Effector memory CD4-positive, alpha-beta T cell (primary cell): ENCODE results near the gene UBAC2.
A peak's percentile ranks its signal among the peaks of the same experiment; 100 is the strongest.

Source experiments
- DNase-seq, 3 donors: peaks; one replicate each; pipeline ENCODE4 v3.0.0-alpha.2; 2020
- H3K27ac ChIP-seq: 2 replicates; pipeline ENCODE4 v1.7.0; 2013; ENCODE audit warnings: mild to moderate bottlenecking, low read length, moderate library complexity; ENCODE audit not compliant: insufficient read depth, poor library complexity, severe bottlenecking
- H3K27me3 ChIP-seq: replicated peaks from 2 replicates; pipeline ENCODE4 v1.7.0; 2013; ENCODE audit warnings: mild to moderate bottlenecking, low read length; ENCODE audit not compliant: insufficient read depth, control insufficient read depth, poor library complexity, severe bottlenecking
- H3K36me3 ChIP-seq: 2 replicates; pipeline ENCODE4 v1.7.0; 2013; ENCODE audit warnings: mild to moderate bottlenecking, low read length, moderate library complexity; ENCODE audit not compliant: control insufficient read depth, insufficient read depth
- H3K4me1 ChIP-seq: 2 replicates; pipeline ENCODE4 v1.7.0; 2013; ENCODE audit warnings: low read length, mild to moderate bottlenecking; ENCODE audit not compliant: control insufficient read depth, insufficient read depth, poor library complexity, severe bottlenecking
- H3K4me3 ChIP-seq: 2 replicates; pipeline ENCODE4 v1.7.0; 2013; ENCODE audit warnings: low read length, low read depth, mild to moderate bottlenecking; ENCODE audit not compliant: insufficient read depth, poor library complexity, severe bottlenecking
- H3K9me3 ChIP-seq: 2 replicates; pipeline ENCODE4 v1.7.0; 2013; ENCODE audit warnings: mild to moderate bottlenecking, low read length, moderate library complexity; ENCODE audit not compliant: control insufficient read depth

Gene UBAC2

GRCh38 chr13:99313941-99314340, 113.3 kb downstream of the UBAC2 start:
- H3K27ac ChIP-seq: peak overlapping the region; percentile 91
- peak overlapping the region; percentile 10 for H3K4me3 ChIP-seq
- no peaks in the 10 kb centered on the region for H3K27me3 ChIP-seq
- no peaks in the 10 kb centered on the region for H3K36me3 ChIP-seq
- H3K4me1 ChIP-seq: peaks cover 71% of the 10 kb centered on the region
- no peaks in the 10 kb centered on the region for H3K9me3 ChIP-seq
- DNase-seq: no peak

DNA sequence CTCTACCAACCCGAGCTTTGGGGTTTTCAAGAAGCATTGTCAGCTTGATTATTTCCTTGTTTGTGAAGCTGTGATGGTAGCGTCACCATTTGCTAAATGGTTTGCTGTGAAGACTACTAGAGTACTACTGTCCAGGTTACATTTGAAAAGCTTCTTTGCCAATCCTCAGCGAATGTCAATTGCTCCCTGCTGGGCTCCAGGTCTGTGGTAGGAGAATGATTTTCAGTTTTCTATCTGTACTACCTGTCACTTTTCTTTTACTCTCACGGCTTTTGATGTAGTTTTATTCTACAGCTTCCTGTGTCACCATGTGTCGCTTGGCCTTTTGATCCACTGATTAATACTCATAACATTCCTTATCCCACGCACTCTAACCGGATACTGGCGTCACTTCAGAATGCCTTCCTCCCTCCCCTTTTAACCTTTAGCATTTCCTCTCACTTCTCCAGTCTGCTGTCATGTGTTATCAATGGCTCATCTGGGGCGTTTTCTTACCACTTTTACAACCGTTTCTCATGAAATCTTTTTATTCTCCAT, 114.1 kb downstream of the UBAC2 start:
- Histone ChIP-seq H3K27me3 (no peaks in the 10 kb centered on the region), H3K9me3 (no peaks in the 10 kb centered on the region), H3K4me3 (peak overlapping the region; percentile 28), H3K27ac (peak overlapping the region; percentile 91), H3K4me1 (peaks cover 64% of the 10 kb centered on the region), H3K36me3 (peaks cover 6% of the 10 kb centered on the region)
- peak; percentile 30 to 55 (median 50) for DNase-seq

GRCh38 chr13:99315186-99315585, 114.5 kb downstream of the UBAC2 start:
- H3K27me3 ChIP-seq: no peaks in the 10 kb centered on the region
- peaks cover 59% of the 10 kb centered on the region for H3K4me1 ChIP-seq
- peak overlapping the region; percentile 28 for H3K4me3 ChIP-seq
- H3K9me3 ChIP-seq: no peaks in the 10 kb centered on the region
- no peak for DNase-seq
- H3K27ac ChIP-seq: peak overlapping the region; percentile 91
- H3K36me3 ChIP-seq: peaks cover 7% of the 10 kb centered on the region

DNA sequence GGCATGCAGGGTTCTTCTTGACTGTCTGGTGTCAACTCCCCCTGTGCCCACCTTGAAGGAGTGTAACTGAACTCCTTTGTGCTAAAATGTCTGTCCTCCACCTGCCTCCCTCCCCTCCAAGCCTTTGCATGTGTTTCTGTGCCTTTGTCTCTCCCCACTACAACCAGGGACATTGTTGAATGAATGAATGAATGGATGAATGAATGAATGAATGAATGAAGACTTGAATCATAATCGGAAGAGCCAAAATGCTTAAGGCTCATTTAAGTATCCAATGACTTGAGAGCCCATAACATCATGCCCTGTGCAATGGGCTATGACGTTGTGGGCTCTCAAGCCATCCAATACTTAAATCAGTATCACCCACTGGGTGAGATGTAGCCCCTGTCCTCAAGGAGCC, 115.6 kb downstream of the UBAC2 start:
- peaks cover 56% of the 10 kb centered on the region for H3K4me1 ChIP-seq
- no peaks in the 10 kb centered on the region for H3K27me3 ChIP-seq
- peak overlapping the region; percentile 3 for H3K4me3 ChIP-seq
- no peaks in the 10 kb centered on the region for H3K9me3 ChIP-seq
- no peak for DNase-seq
- H3K27ac ChIP-seq: peak overlapping the region; percentile 91
- peaks cover 7% of the 10 kb centered on the region for H3K36me3 ChIP-seq

- H3K4me3 ChIP-seq: peak overlapping the region; percentile 3
- H3K4me1 ChIP-seq: peaks cover 55% of the 10 kb centered on the region
- H3K27ac ChIP-seq: peak overlapping the region; percentile 91
- H3K27me3 ChIP-seq: no peaks in the 10 kb centered on the region
- H3K9me3 ChIP-seq: no peaks in the 10 kb centered on the region
- DNase-seq: no peak
- H3K36me3 ChIP-seq: peaks cover 7% of the 10 kb centered on the region
These were observed 116.1 kb downstream of the UBAC2 start for GRCh38 chr13:99316657-99317256.

GRCh38 chr13:99320693-99321481, 120.2 kb downstream of the UBAC2 start:
- no peak overlapping the region for H3K4me3 ChIP-seq
- peak overlapping the region; percentile 86 for H3K27ac ChIP-seq
- no peaks in the 10 kb centered on the region for H3K9me3 ChIP-seq
- peaks cover 7% of the 10 kb centered on the region for H3K36me3 ChIP-seq
- no peaks in the 10 kb centered on the region for H3K27me3 ChIP-seq
- peaks cover 60% of the 10 kb centered on the region for H3K4me1 ChIP-seq
- DNase-seq: no peak

- H3K4me3 ChIP-seq: no peak overlapping the region
- peaks cover 7% of the 10 kb centered on the region for H3K36me3 ChIP-seq
- DNase-seq: no peak
- H3K9me3 ChIP-seq: no peaks in the 10 kb centered on the region
- peaks cover 60% of the 10 kb centered on the region for H3K4me1 ChIP-seq
- H3K27ac ChIP-seq: peak overlapping the region; percentile 86
- H3K27me3 ChIP-seq: no peaks in the 10 kb centered on the region
These were observed 121.1 kb downstream of the UBAC2 start for GRCh38 chr13:99321709-99322108.

DNA sequence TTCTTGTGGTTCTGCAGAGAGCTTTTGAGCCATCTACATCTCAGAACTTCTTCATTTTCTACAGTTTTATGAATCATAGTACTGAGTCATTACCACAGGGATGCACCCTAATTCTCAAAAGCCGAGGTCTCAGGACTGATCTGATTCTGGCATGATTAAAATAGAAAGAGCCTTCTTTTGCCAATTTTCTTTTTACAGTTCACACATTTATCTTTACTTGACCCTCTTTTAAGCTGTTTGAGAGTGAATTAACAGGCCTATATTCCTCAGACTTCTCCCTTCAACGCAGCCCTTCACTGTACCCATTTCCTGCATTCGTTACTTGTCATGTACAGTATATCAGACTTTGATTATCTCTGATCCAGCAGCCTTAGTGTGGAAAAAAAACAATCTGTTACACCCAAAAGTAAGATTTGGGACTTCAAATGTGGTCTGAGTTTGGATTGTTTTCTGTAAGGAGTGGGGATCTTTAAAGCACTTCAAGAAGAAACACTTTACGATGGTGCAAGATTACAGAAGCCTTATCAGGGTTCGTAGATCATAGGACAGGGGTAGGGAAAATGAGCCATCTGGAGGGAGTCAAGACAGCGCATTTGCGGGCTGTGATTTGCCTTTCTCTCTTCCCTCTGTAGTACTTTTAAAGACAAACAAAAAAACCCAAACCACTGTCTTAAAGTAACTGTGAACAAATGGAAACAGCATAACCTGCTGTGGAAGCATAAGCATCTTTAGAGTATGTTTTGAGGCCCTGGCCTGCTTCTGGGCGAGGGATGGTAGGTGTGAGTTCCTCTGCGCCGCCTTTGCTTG, 121.8 kb downstream of the UBAC2 start:
- no peaks in the 10 kb centered on the region for H3K27me3 ChIP-seq
- H3K4me3 ChIP-seq: peak overlapping the region; percentile 10
- peak; percentile 26 to 55 (median 33) for DNase-seq
- H3K36me3 ChIP-seq: peaks cover 7% of the 10 kb centered on the region
- H3K4me1 ChIP-seq: peaks cover 57% of the 10 kb centered on the region
- peak overlapping the region; percentile 86 for H3K27ac ChIP-seq
- no peaks in the 10 kb centered on the region for H3K9me3 ChIP-seq

- Histone ChIP-seq H3K4me3 (peak overlapping the region; percentile 10), H3K27ac (peak overlapping the region; percentile 86), H3K9me3 (no peaks in the 10 kb centered on the region), H3K27me3 (no peaks in the 10 kb centered on the region), H3K4me1 (peaks cover 57% of the 10 kb centered on the region), H3K36me3 (peaks cover 7% of the 10 kb centered on the region)
- no peak for DNase-seq
These were observed 122.8 kb downstream of the UBAC2 start for GRCh38 chr13:99323488-99323887.
